ENCODE measurements around the gene TCF25.
A peak's percentile ranks its signal among the peaks of the same experiment; 100 is the strongest.

The TCF25 gene

DNA sequence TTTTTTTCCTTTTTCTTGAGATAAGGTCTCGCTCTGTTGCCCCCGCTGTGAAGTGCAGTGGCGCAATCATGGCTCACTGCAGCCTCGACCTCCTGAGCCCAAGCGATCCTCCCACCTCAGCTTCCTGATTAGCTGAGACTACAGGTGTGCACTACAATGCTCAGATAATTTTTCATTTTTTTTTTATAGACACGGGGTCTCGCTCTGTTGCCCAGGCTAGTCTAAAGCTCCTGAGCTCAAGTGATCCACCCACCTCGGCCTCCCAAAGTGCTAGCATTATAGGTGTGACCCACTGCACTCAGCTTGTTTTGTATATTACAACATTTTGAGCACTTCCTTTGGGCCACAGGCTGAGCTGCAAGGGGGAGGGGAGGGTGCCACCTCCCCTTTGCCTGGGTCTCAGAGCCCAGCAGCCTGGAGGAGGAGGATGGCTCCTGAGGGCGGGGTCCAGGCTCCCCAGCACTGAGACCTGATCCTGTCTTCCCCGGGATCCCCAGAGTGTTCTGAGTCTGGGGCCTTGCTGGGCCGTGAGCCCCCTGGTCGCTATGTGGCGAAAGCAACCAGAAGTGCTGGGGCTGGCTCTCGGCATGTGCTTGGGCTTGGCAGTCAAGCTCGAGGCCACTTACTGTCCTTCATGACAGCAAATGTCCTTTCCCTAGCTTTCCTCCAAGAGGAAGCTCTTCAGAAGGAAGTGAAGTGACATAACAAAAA, 83.3 kb downstream of the TCF25 start:
- WGBS, 2 donors (ENCODE audit: extremely low coverage in 2 of 2, insufficient read length in 2 of 2, insufficient replicate concordance in 1 of 2), result no CpG with 5 or more reads among the region's 15 CpGs
- Histone ChIP-seq H4K91ac (ENCODE audit: low read depth, low read length, poor library complexity) (no peak overlapping the region), H3K18ac (ENCODE audit: low read length) (no peak overlapping the region), H3K4me1 (ENCODE audit: control insufficient read depth in 2 of 2, insufficient read depth in 1 of 2, low read depth in 1 of 2, low read length in 2 of 2) (peaks cover 0 to 2% of the 10 kb centered on the region in 2 donors), H3K27ac (replicated peaks; ENCODE audit: low read length) (no peak overlapping the region), H2AFZ (ENCODE audit: low read length) (no peak overlapping the region), H3K27me3 (ENCODE audit: control insufficient read depth in 3 of 3, insufficient read depth in 3 of 3, low read depth in 1 of 3, low read length in 3 of 3) (no peaks in the 10 kb centered on the region), H3K9me3 (replicated peaks in 1 of 2; ENCODE audit: control insufficient read depth in 2 of 2, insufficient read depth in 1 of 2, low read depth in 1 of 2, low read length in 2 of 2) (no peaks in the 10 kb centered on the region), H3K4me3 (ENCODE audit: low read length in 2 of 2) (no peak overlapping the region), H3K36me3 (replicated peaks in 1 of 2; ENCODE audit: control insufficient read depth in 2 of 2, insufficient read depth in 2 of 2, low read length in 2 of 2) (peaks cover 28 to 63% of the 10 kb centered on the region in 2 donors), H2BK15ac (ENCODE audit: low read length) (no peak overlapping the region), H2BK5ac (ENCODE audit: low read length) (no peak overlapping the region), H2BK120ac (ENCODE audit: low read depth, low read length) (no peak overlapping the region), H2BK12ac (ENCODE audit: low read length) (no peak overlapping the region), H3K4me2 (ENCODE audit: insufficient read depth, low read length, poor library complexity, severe bottlenecking) (no peak overlapping the region), H3K23ac (ENCODE audit: low read depth, low read length, poor library complexity) (peak overlapping the region; percentile 65), H3K9ac (ENCODE audit: low read depth, low read length, poor library complexity) (no peak overlapping the region), H3K14ac (ENCODE audit: low read length) (no peak overlapping the region), H3K79me1 (ENCODE audit: low read depth, low read length) (peaks cover 7% of the 10 kb centered on the region), H3K4ac (ENCODE audit: low read length) (no peak overlapping the region), H2AK5ac (ENCODE audit: low read depth, low read length) (no peak overlapping the region), H4K8ac (ENCODE audit: low read depth, low read length) (no peak overlapping the region)
- no peak for DNase-seq (ENCODE audit: low spot score)

GRCh38 chr16:89957216-89957785, 83.9 kb downstream of the TCF25 start:
- no peak for DNase-seq (ENCODE audit: low spot score)
- no peak overlapping the region for H2BK12ac ChIP-seq (ENCODE audit: low read length)
- peak overlapping the region; percentile 26 for H2BK5ac ChIP-seq (ENCODE audit: low read length)
- H3K18ac ChIP-seq (ENCODE audit: low read length), result no peak overlapping the region
- H3K27ac ChIP-seq (replicated peaks; ENCODE audit: low read length), result no peak overlapping the region
- H2AFZ ChIP-seq (ENCODE audit: low read length), result no peak overlapping the region
- H2BK120ac ChIP-seq (ENCODE audit: low read depth, low read length), result no peak overlapping the region
- no peaks in the 10 kb centered on the region for H3K27me3 ChIP-seq (ENCODE audit: control insufficient read depth in 3 of 3, insufficient read depth in 3 of 3, low read depth in 1 of 3, low read length in 3 of 3)
- H3K14ac ChIP-seq (ENCODE audit: low read length), result no peak overlapping the region
- no CpG with 5 or more reads among the region's 23 CpGs for WGBS, 2 donors (ENCODE audit: extremely low coverage in 2 of 2, insufficient read length in 2 of 2, insufficient replicate concordance in 1 of 2)
- peak overlapping the region; percentile 37 for H3K9ac ChIP-seq (ENCODE audit: low read depth, low read length, poor library complexity)
- H3K23ac ChIP-seq (ENCODE audit: low read depth, low read length, poor library complexity), result no peak overlapping the region
- no peak overlapping the region for H2BK15ac ChIP-seq (ENCODE audit: low read length)
- H2AK5ac ChIP-seq (ENCODE audit: low read depth, low read length), result no peak overlapping the region
- H3K4ac ChIP-seq (ENCODE audit: low read length), result no peak overlapping the region
- H3K4me3 ChIP-seq (ENCODE audit: low read length in 2 of 2), result no peak overlapping the region
- H3K36me3 ChIP-seq (replicated peaks in 1 of 2; ENCODE audit: control insufficient read depth in 2 of 2, insufficient read depth in 2 of 2, low read length in 2 of 2), result peaks cover 30 to 63% of the 10 kb centered on the region in 2 donors
- H3K9me3 ChIP-seq (replicated peaks in 1 of 2; ENCODE audit: control insufficient read depth in 2 of 2, insufficient read depth in 1 of 2, low read depth in 1 of 2, low read length in 2 of 2), result no peaks in the 10 kb centered on the region
- peaks cover 0 to 2% of the 10 kb centered on the region in 2 donors for H3K4me1 ChIP-seq (ENCODE audit: control insufficient read depth in 2 of 2, insufficient read depth in 1 of 2, low read depth in 1 of 2, low read length in 2 of 2)
- no peak overlapping the region for H4K91ac ChIP-seq (ENCODE audit: low read depth, low read length, poor library complexity)
- H4K8ac ChIP-seq (ENCODE audit: low read depth, low read length), result no peak overlapping the region
- peaks cover 6% of the 10 kb centered on the region for H3K79me1 ChIP-seq (ENCODE audit: low read depth, low read length)
- H3K4me2 ChIP-seq (ENCODE audit: insufficient read depth, low read length, poor library complexity, severe bottlenecking), result no peak overlapping the region

- no peak overlapping the region for H3K23ac ChIP-seq (ENCODE audit: low read depth, low read length, poor library complexity)
- no peak for DNase-seq (ENCODE audit: low spot score)
- no peak overlapping the region for H2BK12ac ChIP-seq (ENCODE audit: low read length)
- peaks cover 30 to 68% of the 10 kb centered on the region in 2 donors for H3K36me3 ChIP-seq (replicated peaks in 1 of 2; ENCODE audit: control insufficient read depth in 2 of 2, insufficient read depth in 2 of 2, low read length in 2 of 2)
- WGBS, 2 donors (ENCODE audit: extremely low coverage in 2 of 2, insufficient read length in 2 of 2, insufficient replicate concordance in 1 of 2), result no CpG with 5 or more reads among the region's 7 CpGs
- H3K27me3 ChIP-seq (ENCODE audit: control insufficient read depth in 3 of 3, insufficient read depth in 3 of 3, low read depth in 1 of 3, low read length in 3 of 3), result no peaks in the 10 kb centered on the region
- H2AFZ ChIP-seq (ENCODE audit: low read length), result no peak overlapping the region
- no peak overlapping the region for H4K91ac ChIP-seq (ENCODE audit: low read depth, low read length, poor library complexity)
- H3K9ac ChIP-seq (ENCODE audit: low read depth, low read length, poor library complexity), result no peak overlapping the region
- no peak overlapping the region for H3K4me3 ChIP-seq (ENCODE audit: low read length in 2 of 2)
- H2AK5ac ChIP-seq (ENCODE audit: low read depth, low read length), result no peak overlapping the region
- H3K79me1 ChIP-seq (ENCODE audit: low read depth, low read length), result peaks cover 2% of the 10 kb centered on the region
- no peak overlapping the region for H3K4me2 ChIP-seq (ENCODE audit: insufficient read depth, low read length, poor library complexity, severe bottlenecking)
- H3K4me1 ChIP-seq (ENCODE audit: control insufficient read depth in 2 of 2, insufficient read depth in 1 of 2, low read depth in 1 of 2, low read length in 2 of 2), result peaks cover 0 to 2% of the 10 kb centered on the region in 2 donors
- H4K8ac ChIP-seq (ENCODE audit: low read depth, low read length), result no peak overlapping the region
- no peak overlapping the region for H3K14ac ChIP-seq (ENCODE audit: low read length)
- no peak overlapping the region for H2BK15ac ChIP-seq (ENCODE audit: low read length)
- H3K4ac ChIP-seq (ENCODE audit: low read length), result no peak overlapping the region
- no peak overlapping the region for H2BK120ac ChIP-seq (ENCODE audit: low read depth, low read length)
- H3K9me3 ChIP-seq (replicated peaks in 1 of 2; ENCODE audit: control insufficient read depth in 2 of 2, insufficient read depth in 1 of 2, low read depth in 1 of 2, low read length in 2 of 2), result no peaks in the 10 kb centered on the region
- H3K18ac ChIP-seq (ENCODE audit: low read length), result no peak overlapping the region
- H2BK5ac ChIP-seq (ENCODE audit: low read length), result no peak overlapping the region
- no peak overlapping the region for H3K27ac ChIP-seq (replicated peaks; ENCODE audit: low read length)
Observed at GRCh38 chr16:89958068-89958467, 84.7 kb downstream of the TCF25 start.

DNA sequence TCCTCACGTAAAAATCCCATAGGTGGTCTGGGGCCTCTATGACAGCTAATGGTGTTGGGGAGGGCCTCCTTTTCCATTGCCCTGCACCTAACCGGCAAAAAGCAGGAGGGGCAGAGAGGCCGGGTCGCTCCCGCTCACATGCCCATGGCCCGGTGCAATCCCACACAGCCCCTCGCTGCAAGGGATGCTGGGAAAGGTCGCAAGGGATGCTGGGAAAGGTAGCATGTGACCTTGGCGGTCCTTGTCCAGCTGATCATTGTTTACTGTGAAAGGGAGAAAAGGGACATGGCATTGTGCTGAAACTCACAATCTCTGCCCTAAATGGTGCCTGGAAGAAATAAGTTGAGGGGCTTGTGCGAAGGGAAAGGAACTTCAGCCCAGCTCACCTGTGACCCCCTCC, 85.2 kb downstream of the TCF25 start:
- Histone ChIP-seq H2BK15ac (ENCODE audit: low read length) (no peak overlapping the region), H3K9ac (ENCODE audit: low read depth, low read length, poor library complexity) (no peak overlapping the region), H3K27ac (replicated peaks; ENCODE audit: low read length) (no peak overlapping the region), H4K91ac (ENCODE audit: low read depth, low read length, poor library complexity) (no peak overlapping the region), H2AFZ (ENCODE audit: low read length) (no peak overlapping the region), H3K4me1 (ENCODE audit: control insufficient read depth in 2 of 2, insufficient read depth in 1 of 2, low read depth in 1 of 2, low read length in 2 of 2) (peaks cover 0 to 2% of the 10 kb centered on the region in 2 donors), H3K18ac (ENCODE audit: low read length) (no peak overlapping the region), H2BK5ac (ENCODE audit: low read length) (no peak overlapping the region), H3K27me3 (ENCODE audit: control insufficient read depth in 3 of 3, insufficient read depth in 3 of 3, low read depth in 1 of 3, low read length in 3 of 3) (no peaks in the 10 kb centered on the region), H3K79me1 (ENCODE audit: low read depth, low read length) (no peaks in the 10 kb centered on the region), H4K8ac (ENCODE audit: low read depth, low read length) (no peak overlapping the region), H3K14ac (ENCODE audit: low read length) (no peak overlapping the region), H2BK12ac (ENCODE audit: low read length) (no peak overlapping the region), H3K23ac (ENCODE audit: low read depth, low read length, poor library complexity) (no peak overlapping the region), H3K36me3 (replicated peaks in 1 of 2; ENCODE audit: control insufficient read depth in 2 of 2, insufficient read depth in 2 of 2, low read length in 2 of 2) (peaks cover 30 to 73% of the 10 kb centered on the region in 2 donors), H2AK5ac (ENCODE audit: low read depth, low read length) (no peak overlapping the region), H3K4ac (ENCODE audit: low read length) (no peak overlapping the region), H3K4me2 (ENCODE audit: insufficient read depth, low read length, poor library complexity, severe bottlenecking) (no peak overlapping the region), H3K4me3 (ENCODE audit: low read length in 2 of 2) (no peak overlapping the region), H3K9me3 (replicated peaks in 1 of 2; ENCODE audit: control insufficient read depth in 2 of 2, insufficient read depth in 1 of 2, low read depth in 1 of 2, low read length in 2 of 2) (no peaks in the 10 kb centered on the region), H2BK120ac (ENCODE audit: low read depth, low read length) (no peak overlapping the region)
- no peak for DNase-seq (ENCODE audit: low spot score)
- no CpG with 5 or more reads among the region's 10 CpGs for WGBS, 2 donors (ENCODE audit: extremely low coverage in 2 of 2, insufficient read length in 2 of 2, insufficient replicate concordance in 1 of 2)

Data from neuronal stem cell (in vitro differentiated cells).